HL-60 (cell line): ENCODE data around the gene CYSRT1.

Experiments used
- GABPA ChIP-seq: IDR thresholded peaks from 2 replicates; pipeline ENCODE4 v1.6.1; 2012; ENCODE audit warnings: low read depth
- POLR2AphosphoS5 ChIP-seq: IDR thresholded peaks from 2 replicates; pipeline ENCODE4 v1.6.1; 2012; ENCODE audit warnings: low read depth
- TF ChIP-seq, protein P1 (sequence below): IDR thresholded peaks from one replicate; pipeline ENCODE4 v1.5.1; 2011; ENCODE audit warnings: low read length, control low read depth, inconsistent platforms; ENCODE audit not compliant: insufficient read depth
- TF ChIP-seq, protein P2 (sequence below): IDR thresholded peaks from 2 replicates; pipeline ENCODE4 v1.6.1; 2012; ENCODE audit warnings: low read depth; ENCODE audit not compliant: insufficient replicate concordance

DNA sequence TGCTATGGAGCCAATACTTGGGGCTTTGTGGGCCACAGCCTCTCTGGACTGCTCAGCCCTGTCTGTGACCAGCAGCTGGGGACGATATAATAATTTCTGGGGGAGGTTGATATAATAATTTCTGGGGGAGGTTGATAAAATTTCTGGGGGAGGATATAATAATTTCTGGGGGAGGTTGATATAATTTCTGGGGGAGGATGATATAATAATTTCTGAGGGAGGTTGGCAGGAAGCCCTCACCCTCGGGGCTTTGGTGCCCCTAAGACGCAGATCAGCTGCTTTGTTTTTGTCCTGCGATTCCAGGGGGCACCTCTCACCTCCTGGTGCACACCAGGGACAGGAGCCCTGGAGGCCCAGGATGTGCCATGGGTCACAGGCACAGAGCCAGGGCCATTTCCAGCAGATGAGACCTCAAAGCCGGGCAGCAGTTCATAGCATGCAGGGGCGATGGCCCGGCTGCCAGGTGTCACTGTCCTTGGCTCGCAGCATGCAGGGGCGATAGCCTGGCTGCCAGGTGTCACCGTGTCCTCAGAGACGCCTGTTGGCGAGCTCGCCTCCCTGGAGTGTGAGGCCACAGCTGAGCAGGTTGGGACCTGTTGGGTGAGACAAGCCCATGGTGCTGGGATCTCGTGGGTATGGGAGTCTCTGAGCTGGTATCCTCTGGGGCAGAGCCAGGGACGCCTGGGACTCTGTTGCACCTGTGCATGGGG, 48.8 kb downstream of the CYSRT1 start:
- TF ChIP-seq, protein P1, sequence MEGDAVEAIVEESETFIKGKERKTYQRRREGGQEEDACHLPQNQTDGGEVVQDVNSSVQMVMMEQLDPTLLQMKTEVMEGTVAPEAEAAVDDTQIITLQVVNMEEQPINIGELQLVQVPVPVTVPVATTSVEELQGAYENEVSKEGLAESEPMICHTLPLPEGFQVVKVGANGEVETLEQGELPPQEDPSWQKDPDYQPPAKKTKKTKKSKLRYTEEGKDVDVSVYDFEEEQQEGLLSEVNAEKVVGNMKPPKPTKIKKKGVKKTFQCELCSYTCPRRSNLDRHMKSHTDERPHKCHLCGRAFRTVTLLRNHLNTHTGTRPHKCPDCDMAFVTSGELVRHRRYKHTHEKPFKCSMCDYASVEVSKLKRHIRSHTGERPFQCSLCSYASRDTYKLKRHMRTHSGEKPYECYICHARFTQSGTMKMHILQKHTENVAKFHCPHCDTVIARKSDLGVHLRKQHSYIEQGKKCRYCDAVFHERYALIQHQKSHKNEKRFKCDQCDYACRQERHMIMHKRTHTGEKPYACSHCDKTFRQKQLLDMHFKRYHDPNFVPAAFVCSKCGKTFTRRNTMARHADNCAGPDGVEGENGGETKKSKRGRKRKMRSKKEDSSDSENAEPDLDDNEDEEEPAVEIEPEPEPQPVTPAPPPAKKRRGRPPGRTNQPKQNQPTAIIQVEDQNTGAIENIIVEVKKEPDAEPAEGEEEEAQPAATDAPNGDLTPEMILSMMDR = no peak
- TF ChIP-seq, protein P2, sequence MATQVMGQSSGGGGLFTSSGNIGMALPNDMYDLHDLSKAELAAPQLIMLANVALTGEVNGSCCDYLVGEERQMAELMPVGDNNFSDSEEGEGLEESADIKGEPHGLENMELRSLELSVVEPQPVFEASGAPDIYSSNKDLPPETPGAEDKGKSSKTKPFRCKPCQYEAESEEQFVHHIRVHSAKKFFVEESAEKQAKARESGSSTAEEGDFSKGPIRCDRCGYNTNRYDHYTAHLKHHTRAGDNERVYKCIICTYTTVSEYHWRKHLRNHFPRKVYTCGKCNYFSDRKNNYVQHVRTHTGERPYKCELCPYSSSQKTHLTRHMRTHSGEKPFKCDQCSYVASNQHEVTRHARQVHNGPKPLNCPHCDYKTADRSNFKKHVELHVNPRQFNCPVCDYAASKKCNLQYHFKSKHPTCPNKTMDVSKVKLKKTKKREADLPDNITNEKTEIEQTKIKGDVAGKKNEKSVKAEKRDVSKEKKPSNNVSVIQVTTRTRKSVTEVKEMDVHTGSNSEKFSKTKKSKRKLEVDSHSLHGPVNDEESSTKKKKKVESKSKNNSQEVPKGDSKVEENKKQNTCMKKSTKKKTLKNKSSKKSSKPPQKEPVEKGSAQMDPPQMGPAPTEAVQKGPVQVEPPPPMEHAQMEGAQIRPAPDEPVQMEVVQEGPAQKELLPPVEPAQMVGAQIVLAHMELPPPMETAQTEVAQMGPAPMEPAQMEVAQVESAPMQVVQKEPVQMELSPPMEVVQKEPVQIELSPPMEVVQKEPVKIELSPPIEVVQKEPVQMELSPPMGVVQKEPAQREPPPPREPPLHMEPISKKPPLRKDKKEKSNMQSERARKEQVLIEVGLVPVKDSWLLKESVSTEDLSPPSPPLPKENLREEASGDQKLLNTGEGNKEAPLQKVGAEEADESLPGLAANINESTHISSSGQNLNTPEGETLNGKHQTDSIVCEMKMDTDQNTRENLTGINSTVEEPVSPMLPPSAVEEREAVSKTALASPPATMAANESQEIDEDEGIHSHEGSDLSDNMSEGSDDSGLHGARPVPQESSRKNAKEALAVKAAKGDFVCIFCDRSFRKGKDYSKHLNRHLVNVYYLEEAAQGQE = no peak
- TF ChIP-seq GABPA (no peak), POLR2AphosphoS5 (no peak)
